Right hindlimb (tissue), 1 donor: Measurements from ENCODE around the gene ITGA3.
"Not testable (repeated sequence)": the region's sequence is repeated elsewhere in the genome, so short reads cannot be mapped to it uniquely, and the experiment has no call there.

Source experiments
- DNase-seq: peaks from one replicate; pipeline ENCODE4 v3.0.0-alpha.2; 2018

The ITGA3 gene

DNA sequence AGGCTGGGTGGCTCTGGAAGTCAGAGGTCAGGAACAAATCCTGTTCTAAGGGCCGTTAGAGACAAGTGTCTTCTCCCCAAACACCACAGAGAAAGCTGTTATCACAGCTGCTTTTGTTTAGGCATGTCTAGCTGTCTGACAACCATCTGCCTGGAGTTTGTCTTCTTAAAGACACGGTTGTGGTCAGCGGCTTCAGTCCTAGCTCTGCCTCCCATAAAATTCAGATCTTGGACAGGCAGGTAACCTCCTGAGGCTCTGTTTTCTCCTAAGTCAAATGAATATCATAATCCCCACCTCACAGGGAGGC lies 2.3 kb upstream of the ITGA3 start:
- DNase-seq = no peak

DNA sequence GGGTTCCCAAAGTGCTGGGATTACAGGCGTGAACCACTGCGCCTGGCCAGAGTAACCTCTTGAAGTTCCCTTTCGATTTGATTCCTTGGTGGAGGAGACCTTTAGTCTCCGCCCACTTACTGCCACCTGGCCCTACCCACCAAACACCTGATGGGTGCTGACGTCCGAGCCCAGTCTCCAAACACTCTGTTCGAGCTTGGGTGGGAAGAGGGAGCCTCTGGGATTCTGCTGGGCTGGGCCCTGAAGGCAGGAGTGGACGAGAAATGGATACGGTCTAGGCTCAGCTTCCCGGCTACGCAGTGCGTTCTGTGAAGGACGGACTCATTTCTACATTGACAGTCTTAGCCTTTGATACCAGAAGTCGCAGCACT lies 870 bp upstream of the ITGA3 start:
- DNase-seq = no peak

- DNase-seq = no peak
These were observed 479 bp downstream of the ITGA3 start for GRCh38 chr17:50056217-50056960.

DNA sequence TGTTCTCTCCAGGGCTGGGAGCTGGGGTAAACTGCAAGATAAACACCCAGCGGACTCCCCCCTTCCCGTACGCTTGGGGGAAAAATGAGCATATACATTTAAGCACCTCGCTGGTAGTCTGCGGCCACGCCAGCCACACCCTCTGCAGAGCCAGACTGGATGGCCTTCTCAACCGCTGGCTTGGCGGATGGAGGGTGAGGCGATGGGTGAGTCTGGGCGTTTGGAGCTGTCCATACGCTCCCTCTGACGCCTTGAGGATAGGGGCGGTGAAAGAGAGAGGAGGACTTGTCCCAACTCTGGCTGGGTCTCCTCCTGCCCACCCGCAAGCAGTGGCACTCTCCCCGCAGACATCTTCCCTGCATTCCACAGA lies 1.0 kb downstream of the ITGA3 start:
- DNase-seq = no peak

- DNase-seq = no peak
These were observed 1.6 kb downstream of the ITGA3 start for GRCh38 chr17:50057521-50057991.

DNA sequence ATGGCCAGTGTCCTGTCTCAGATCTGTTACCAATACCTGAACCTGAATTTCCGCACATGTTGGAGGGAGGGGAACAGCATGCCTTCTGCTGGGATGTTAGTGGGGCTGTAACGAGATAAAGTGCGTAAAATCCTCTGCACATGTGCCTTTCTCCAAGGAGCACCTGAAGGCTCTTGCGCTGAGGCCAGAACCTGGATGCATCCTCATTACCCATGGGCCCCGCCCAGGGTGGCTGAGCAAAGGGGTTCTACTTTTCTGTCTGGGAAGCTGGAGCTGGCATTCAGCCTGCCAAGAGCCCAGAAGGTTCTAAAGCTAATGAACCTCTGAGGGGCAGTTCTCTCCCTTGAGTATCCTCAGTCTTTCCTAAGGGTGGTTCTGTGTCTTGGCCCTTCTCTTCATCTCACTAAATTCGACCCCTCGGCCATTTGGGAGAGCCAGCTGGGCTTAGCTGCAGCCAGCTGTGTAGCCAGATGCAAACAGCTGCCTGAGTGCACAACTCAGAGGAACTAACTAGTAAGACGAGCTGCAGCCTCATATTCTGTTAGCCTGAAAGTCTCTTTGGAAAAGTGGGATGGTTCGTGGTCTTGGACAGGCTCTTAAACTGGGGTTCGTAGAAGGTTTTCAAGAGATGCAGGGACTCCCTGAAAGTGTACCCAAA lies 2.5 kb downstream of the ITGA3 start:
- peak; percentile 70 for DNase-seq

- no peak for DNase-seq
These were observed 3.3 kb downstream of the ITGA3 start for GRCh38 chr17:50059256-50059655.

GRCh38 chr17:50059759-50060273 lies 3.9 kb downstream of the ITGA3 start:
- no peak for DNase-seq

GRCh38 chr17:50060951-50061712 lies 5.2 kb downstream of the ITGA3 start:
- peak; percentile 84 for DNase-seq

- not testable (repeated sequence) for DNase-seq
These were observed 5.8 kb downstream of the ITGA3 start for GRCh38 chr17:50061713-50062045.

DNA sequence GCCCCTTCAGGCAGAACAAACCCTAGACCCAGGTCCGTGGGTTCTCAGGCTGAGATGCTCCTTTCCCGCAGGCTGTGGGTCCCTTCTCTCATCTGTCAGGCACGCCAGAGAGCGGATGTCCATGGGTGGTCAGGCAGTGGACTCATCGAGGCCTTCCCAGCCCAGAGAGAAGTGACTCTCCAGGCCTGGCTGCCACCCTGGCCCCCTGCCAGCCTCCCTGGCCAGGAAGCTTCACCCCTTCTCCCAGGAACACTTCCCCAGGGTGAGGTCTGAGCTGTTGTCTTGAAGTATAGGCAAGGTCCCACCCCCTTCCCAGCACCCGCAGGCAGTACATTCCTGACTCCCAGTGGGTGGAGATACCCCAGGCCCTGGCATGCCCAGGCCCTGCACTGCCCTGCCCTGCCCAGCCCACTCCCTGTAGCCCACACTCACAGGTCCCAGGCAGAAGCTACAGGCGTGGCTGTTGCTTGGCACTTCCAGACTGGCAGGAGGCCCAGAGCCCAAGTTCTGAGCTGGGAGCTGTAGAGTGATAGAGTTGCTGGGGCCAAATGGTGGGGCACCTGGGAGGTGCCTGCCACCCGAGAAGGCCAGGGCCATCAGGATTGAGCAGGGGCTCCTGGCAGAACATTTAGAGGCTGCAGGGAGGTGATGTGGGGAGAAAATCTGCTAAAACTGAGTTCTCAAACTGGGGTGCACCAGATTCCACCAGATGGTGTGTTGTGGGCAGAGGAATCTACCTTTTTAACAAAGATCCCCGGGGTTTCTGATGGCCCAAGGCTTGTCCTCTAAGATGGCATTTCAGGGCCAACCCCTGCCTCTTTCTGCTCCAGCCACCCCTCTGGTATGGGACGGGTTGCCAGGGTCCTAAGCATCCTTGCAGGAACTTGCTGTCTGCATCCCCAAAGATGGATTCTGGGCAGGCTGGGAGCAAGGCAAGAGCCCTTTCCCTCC lies 6.7 kb downstream of the ITGA3 start:
- DNase-seq = peak; percentile 57

GRCh38 chr17:50063561-50064252 lies 7.8 kb downstream of the ITGA3 start:
- DNase-seq = no peak

GRCh38 chr17:50064253-50065001 lies 8.5 kb downstream of the ITGA3 start:
- DNase-seq = no peak

- no peak for DNase-seq
These were observed 9.1 kb downstream of the ITGA3 start for GRCh38 chr17:50065056-50065455.

DNA sequence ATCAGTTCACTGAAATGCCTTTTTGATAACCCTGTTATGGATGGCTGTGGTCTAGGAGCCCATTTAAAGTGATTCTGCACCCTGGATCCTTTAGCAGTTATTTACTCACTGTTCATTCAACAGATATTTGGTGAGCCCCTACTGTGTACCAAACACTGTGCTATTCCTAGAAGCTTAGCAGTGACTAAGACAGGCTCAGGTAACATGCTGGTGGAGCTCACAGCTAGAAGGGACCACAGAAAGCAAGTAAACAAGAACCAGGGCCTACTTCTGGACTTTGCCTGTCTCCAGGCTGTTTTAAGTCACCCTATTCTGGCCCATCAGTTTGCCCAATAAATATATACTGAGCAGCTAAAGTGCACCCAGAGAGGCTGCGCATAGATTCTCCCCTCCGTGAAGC lies 11.1 kb downstream of the ITGA3 start:
- no peak for DNase-seq

- DNase-seq = no peak
These were observed 12.1 kb downstream of the ITGA3 start for GRCh38 chr17:50067996-50068395.

GRCh38 chr17:50070908-50071680 lies 15.2 kb downstream of the ITGA3 start:
- no peak for DNase-seq

DNA sequence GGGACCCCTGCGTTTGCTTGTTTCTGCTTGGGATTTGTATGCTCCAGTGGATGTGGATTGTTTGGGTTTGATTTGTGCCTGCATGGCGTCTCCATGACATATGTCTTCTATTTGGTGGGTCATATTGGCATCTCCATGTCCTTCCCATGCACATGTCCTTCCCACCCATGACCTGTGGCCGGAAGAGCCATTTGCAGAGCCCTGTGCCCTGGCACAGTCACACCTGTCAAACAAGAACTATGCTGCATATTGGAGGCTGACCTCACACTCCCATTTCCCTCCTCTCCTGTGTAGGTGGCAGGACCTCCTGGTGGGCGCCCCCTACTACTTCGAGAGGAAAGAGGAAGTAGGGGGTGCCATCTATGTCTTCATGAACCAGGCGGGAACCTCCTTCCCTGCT lies 15.8 kb downstream of the ITGA3 start:
- DNase-seq = no peak

GRCh38 chr17:50072130-50072529 lies 16.2 kb downstream of the ITGA3 start:
- DNase-seq = no peak

DNA sequence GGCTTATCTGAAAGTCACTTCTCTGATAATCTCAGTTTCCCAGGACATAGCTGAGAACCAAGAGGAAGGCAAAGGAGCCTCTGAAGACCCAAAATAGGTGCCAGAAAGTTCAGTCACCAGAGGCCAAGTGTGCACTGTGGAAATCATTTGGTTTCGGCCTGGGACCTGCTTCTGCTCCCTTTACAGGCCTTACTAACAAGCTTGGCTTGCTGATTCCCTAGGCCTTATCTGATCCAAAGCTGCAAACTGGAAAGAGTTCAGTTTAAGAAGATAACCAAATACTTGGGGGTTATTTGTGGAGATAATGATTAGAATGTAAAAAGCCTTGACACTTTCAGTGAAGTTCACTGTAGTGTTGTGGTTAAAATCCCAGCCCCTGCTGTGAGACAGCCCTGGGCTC lies 17.0 kb downstream of the ITGA3 start:
- DNase-seq = no peak

DNA sequence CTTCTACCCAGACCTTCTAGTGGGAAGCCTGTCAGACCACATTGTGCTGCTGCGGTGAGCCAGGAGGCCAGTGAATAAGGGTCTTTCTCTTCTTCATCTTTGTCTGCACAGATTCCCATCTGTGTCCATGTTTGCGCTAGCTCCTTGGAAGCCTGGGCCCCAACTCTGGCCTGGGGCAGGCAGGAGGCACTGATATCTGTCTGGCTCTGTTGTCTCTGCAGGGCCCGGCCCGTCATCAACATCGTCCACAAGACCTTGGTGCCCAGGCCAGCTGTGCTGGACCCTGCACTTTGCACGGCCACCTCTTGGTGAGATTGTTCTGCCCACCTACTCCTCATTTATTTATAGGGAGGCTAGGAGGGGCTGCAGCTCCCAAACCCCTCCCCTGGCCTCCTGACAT lies 18.3 kb downstream of the ITGA3 start:
- no peak for DNase-seq
